GM18520 (cell line): ENCODE measurements around the gene TTC24.
"Not testable (repeated sequence)": the region's sequence is repeated elsewhere in the genome, so short reads cannot be mapped to it uniquely, and the experiment has no call there.

Source experiments
- ATAC-seq: cut with Tn5 transposase; IDR thresholded peaks from one replicate; pipeline ENCODE4 v1.9.1; 2021; ENCODE audit not compliant: unreplicated experiment

Gene TTC24

DNA sequence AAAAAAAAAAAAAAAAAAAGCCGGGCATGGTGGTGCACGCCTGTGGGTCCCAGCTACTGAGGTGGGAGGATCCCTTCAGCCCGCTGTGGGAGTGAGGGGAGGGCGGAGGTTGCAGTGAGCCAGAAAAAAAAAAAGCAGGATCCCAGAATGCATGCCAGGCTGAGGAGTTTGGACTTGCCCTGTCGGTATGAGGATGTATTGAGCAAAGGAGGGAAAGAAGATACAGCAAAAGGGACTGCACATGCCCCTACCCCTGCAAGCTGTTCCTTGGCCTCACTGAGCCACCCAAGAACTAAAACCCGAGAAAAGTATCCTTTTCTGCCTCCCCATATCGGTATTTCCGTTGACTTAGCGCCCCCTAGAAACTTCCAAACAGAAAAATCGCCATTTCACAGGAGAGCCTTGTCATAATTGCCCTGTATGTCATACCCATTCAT is 23.1 kb downstream of the TTC24 start:
- ATAC-seq, result no peak

DNA sequence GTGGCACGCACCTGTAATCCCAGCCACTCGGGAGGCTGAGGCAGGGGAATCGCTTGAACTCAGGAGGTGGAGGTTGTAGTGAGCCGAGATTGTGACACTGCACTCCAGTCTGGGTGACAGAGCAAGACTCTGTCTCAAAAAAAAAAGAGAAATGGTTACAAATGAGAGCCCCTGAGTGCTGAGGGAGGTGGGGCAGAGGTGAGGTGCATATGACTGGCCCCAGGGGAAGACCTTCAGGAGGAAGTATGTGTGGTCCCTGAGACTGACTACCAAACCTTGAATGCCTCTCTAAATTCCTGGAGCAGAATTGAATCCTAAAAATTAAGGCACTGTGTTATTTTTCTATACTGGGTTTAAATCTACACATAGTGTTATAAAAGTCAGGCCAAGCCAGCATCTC is 27.8 kb downstream of the TTC24 start:
- ATAC-seq, result not testable (repeated sequence)

DNA sequence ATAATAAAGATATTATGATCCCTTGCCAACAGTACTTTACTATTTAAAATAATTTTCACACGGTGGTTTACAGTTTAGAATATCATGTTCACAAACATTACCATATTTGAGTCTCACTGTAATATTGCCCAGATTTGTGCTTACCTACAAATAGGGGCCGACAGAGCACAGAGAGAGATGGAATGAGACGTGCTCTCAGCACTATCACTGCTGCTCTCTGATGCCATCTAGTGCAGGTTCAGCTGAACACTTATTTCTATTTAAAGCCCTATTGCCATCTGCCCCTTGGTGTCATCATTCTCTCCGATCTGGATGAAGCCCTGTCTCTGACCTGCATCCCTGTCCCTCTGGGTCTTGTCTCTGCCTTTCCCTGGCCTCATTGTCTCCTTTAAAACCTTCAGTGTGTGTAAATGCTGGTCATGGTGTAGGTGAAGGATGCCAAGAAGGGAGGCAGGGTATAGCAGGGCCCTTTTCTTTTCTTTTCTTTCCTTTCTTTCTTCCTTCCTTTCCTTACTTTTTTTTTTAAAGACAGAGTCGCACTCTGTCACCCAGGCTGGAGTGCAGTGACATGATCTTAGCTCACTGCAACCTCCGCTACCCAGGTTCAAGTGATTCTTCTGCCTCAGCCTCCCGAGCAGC is 28.6 kb downstream of the TTC24 start:
- no peak for ATAC-seq

DNA sequence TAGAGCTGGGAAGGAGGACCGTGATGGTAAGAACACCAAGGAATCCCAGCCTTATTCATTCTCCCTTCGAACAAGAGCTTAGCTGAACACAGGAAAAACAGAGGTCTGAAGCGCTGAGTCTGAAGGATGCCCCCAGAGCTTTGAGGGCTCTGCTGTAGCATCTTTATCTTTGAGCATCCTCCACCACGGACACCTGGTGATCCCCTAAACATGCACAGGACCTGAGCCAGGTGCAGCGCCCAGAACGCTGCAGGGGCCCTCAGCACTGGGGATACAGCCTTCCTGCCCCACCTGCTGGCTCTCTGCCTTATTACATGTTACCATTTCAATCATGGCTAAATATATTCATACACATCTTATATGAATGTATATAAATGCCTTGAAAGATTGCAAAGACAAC is 29.5 kb downstream of the TTC24 start:
- ATAC-seq, result no peak

DNA sequence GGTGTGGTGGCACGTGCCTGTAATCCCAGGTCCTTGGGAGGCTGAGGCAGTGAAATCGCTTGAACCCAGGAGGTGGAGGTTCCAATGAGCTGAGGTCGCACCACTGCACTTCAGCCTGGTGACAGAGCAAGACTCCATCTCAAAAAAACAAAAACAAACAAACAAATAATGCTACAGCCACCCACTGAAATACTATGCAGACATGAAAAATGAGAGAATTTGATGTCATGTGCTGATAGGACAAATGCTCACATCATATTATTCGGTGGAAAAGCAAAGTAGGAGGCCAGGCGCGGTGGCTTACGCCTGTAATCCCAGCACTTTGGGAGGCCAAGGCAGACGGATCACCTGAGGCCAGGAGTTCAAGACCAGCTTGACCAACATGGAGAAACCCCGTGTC is 30.5 kb downstream of the TTC24 start:
- ATAC-seq, result not testable (repeated sequence)

DNA sequence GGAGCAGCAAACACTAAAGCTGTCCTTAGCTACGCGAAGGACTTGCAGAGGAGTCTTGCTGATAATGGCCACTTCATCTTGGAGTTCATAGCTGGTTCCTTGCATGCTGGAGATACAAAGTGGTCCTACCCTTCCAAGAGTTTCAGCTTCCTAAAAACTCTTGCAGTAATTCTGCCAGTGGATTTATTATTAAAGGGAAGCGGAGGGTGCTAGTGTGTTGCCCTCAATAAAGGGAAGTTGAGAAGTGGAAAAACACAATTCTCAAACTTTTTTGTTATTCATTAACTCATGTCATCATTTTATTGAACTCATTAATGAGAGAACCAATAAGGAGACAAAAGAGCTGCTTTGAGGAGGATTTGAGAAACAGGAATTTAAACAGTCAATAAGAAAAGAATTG is 33.1 kb downstream of the TTC24 start:
- ATAC-seq, result no peak

DNA sequence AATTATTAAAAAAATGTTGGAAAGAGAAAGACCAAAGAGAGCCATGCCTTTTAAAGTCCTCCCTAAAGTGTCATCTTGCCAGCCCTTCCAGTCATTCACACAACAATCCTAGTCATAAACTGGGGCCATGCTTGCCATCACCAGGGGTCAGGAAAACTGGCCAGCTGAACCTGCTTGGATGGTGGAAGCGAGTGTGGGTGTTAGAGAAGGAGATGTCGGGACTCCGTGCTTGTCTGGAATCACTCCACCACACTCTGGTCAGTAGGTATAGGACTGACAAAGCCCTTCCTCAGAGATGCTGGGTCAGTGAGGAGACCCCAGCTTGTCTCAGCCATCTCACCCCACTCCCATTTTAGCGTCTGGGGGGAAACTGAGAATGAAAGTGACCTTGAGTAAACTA is 36.4 kb downstream of the TTC24 start:
- no peak for ATAC-seq

DNA sequence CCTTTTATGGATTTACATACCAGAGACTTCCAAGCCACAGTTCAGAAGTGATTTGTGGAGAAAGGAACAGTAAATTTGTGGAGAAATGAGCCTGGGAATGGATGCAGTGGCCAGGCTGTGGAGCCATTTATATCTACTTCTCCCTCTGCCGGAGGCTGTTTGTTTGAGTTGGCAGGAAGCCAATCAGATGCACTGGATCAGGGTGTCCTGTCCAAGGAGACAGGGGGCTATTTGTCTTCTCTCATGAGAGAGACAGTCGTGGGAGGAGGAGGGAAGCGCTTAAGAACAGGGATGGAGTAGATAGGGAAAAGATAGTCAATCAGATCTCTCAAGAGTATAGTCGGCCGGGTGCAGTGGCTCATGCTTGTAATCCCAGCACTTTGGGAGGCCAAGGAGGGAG is 36.9 kb downstream of the TTC24 start:
- ATAC-seq, result no peak

DNA sequence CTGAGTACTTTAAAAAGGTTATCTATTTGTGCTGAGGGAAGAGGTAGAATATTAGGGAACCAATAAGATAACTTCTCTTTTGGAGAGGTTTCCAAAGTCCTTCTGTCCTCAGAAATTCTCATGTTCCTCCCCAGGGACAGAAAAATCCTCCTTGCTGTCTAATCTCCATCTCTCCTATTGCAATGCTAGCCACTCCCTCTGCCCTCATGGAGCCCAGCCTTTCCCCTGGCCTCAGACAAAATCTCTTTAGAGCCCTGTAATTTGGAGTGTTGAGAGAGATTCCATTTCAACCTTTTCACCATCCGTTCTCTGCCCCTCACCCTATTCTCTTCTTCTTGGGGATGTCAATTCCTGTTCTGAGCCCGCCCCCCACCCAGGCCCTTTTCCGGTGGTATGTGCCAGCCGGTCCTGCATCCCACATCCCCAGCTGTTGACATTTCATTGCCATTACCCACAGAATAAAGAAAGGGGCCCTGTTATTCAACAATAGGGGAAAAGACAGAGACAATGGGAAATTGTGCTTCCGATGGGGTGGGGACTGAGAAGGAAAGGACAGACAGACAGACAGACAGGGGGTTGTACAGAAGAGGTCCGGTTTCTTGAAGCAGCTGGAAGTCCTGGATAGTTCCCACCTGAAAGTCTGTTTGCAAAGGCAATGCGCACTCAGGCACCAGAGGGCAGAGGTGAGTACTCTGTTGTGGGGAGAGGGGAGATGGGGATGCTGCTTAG is 39.5 kb downstream of the TTC24 start, which contains the start of gene HAPLN2:
HAPLN2 (plus strand) TSS at position 563 of the 729 bp plus-strand sequence. CDS start 4,076 bp downstream, outside the sequence.
- ATAC-seq, result no peak

DNA sequence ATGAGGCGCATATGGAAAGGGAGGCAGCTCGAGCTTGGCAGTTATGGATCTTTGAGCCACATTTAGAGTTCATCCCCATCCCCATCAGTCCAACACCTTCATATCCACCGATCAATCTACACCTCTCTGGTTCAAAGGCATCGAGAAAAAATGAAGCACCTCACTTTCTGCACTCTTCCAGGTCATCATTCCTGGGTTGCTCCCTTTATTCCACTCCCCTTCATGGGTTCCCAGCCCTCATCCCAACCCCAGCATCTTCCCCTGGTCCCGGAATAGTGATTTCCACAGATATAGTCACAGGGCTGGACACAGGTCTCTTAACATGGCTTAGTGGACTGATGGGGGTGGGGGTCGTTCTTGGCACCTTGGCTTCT is 40.0 kb downstream of the TTC24 start:
- ATAC-seq, result no peak

DNA sequence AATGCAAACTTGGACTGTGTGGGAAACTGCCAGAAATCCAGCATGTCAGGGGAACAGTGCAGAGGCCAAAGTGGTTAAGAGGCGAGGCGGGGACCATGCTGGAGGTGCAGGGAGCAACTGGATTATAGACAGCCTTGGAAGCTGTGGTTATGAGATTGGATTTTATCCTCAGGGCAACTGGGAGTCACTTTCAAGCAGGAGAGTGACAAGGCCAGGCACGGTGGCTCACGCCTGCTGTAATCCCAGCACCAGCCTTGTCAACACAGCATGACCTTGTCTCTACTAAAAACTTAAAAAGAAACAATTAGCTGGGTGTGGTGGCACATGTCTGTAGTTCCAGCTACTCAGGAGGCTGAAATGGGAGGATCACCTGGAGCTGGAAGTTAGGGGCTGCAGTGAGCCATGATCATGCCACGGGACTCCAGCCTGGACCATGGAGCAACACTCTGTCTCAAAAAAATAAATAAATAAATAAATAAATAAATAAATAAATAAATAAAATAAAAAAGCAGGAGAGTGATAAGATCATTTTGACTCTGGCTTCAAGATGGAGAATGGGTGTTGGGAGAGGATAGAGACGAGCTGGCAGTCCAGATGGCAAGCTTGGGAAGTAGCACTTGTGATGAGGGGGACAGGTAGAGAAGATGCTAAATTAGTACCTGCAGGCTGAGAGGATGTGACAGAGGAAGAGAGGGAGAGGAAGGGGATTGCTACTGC is 43.2 kb downstream of the TTC24 start:
- ATAC-seq, result no peak

DNA sequence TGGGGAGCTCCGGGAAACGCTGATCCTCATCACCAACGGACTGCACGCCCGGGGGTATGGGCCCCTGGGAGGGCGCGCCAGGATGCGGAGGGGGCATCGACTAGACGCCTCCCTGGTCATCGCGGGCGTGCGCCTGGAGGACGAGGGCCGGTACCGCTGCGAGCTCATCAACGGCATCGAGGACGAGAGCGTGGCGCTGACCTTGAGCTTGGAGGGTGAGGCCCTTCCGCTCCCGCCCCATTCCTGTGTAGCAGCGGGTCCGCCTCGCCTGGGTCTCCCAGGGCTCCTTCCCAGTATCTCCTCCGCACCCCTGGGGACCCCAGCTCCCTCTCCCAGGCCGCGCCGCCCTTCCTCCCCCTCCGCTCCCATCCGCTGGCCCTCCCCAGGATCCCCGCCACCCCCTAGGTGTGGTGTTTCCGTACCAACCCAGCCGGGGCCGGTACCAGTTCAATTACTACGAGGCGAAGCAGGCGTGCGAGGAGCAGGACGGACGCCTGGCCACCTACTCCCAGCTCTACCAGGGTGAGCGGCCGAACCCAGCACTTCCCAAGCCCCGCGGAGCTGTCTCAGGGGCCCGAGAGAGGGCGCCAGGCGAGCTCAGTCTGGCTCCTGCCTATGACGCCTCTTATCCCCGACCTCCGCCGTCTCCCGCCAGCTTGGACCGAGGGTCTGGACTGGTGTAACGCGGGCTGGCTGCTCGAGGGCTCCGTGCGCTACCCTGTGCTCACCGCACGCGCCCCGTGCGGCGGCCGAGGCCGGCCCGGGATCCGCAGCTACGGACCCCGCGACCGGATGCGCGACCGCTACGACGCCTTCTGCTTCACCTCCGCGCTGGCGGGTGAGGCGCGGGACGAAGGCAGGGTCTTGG is 44.7 kb downstream of the TTC24 start:
- no peak for ATAC-seq

DNA sequence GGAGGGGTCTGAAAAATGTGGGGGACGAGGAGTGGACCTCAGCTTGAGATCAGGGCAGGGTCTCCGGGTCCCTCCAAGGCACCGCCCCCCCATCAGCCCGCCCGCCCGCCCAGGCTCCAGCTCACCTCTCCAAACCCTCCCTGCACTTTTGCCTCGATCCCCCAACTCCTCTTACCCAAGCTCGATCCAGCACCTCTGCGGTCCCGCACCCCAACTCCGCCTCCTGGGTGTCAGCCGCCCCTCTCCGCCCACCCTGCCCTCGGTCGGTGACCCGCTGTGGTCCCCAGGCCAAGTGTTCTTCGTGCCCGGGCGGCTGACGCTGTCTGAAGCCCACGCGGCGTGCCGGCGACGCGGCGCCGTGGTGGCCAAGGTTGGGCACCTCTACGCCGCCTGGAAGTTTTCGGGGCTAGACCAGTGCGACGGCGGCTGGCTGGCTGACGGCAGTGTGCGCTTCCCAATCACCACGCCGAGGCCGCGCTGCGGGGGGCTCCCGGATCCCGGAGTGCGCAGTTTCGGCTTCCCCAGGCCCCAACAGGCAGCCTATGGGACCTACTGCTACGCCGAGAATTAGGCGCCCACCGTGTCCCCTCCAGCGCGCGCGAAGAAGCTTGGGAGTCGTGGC is 45.4 kb downstream of the TTC24 start:
- no peak for ATAC-seq

DNA sequence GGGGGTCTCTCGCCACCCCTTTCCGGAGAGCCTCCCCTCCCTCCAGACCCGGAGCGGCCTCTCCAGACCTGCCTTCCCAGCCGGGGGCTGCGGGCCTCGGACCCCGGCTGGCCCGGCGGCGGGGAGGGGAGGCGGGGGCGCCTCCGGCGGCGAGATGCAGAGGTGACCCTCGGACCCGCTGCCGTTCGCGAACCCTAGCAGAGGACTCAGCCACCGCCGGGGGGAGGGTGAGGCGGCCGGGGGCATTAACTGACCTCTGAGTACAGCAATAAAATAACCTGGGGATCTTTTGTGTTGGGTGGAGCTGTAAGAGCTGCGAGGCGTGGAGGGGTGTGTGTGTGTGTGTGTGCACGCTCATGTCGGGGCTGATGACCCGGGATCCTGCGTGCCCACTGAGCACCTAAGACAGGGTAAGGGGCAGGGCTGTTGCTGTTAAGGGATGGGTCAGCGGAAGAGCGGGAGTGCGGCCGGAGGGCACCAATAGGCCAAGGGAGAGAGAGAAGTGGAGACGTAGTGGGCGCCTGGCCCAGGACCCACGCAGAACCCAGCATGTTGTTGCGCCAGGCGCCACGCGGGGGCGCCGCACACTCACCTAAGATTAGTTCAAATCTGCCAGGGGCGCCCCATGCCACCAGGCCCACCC is 46.0 kb downstream of the TTC24 start:
- ATAC-seq, result no peak

DNA sequence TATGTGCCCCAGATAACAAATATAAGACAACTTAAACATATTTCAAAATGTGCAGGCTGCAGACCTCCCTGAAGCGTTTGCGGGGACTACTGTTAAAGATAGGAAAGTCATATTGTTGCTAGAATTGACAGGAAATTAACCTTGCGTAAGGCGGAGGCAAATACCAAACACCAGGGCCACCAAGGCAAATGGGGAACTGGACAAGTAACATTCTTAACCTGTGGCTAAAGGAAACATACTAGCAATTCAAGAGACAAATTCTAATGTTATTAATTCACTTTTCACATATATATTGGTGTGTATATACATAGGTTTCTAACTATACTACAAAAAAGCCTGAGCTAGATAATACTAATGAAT is 46.5 kb downstream of the TTC24 start:
- ATAC-seq, result no peak

DNA sequence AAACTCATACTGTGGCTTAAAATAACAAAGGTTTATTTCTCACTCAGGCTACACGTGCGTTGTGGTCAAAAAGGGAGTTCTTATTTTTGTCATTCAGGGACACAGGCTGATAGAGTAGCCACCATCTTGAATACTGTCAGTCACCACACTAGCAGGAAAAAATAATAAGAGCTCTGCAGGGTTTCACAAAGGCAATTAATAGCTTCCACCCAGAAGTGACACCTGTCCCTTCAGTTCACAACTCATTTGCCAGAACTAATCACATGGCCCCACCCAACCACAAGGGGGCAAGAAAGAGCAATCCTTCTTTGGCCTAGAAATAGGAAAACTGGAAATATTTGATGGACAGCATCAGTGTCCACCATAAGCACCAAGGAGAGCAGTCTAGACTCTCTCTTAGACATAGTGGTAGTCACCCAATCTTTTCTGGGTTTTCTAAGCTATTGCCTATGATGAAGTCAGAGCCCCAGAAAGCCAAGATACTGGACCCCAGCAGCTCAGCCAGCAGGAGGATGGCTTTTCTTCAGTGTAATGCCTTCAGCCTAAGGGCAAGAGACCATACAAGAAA is 47.9 kb downstream of the TTC24 start:
- no peak for ATAC-seq

DNA sequence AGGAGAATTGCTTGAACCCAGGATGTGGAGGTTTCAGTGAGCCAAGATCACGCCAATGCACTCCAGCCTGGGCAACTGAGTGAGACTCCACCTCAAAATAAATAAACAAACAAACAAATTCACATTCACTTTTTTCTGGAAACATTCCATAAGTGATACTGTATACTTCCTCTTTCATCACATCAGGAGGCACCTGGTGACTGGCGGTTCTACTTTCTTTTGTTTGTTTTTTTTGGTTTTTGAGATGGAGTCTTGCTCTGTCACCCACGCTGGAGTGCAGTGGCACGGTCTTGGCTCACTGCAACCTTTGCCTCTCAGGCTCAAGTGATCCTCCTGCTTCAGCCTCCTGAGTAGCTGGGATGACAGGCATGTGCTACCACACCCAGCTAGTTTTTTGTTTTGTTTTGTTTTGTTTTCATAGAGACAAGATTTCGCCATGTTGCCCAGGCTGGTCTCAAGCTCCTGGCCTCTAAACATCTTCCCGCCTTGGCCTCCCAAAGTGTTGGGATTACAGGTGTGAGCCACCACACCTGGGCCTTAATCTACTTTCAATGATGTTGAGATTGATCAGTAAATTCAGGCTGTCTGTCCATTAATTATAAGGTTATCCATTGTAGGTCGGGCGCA is 50.4 kb downstream of the TTC24 start:
- ATAC-seq, result no peak

DNA sequence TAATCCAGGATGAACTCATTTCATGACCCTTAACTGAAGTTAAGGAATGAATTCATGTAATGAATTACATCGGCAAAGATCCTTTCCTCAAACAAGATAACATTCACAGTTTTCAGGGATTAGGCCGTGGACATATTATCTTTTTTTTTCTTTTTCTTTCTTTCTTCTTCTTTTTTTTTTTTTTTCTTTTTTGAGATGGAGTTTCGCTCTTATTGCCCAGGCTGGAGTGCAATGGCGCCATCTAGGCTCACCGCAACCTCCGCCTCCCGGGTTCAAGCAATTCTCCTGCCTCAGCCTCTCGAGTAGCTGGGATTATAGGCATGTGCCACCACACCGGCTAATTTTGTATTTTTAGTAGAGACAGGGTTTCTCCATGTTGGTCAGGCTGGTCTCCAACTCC is 51.6 kb downstream of the TTC24 start:
- ATAC-seq, result not testable (repeated sequence)

DNA sequence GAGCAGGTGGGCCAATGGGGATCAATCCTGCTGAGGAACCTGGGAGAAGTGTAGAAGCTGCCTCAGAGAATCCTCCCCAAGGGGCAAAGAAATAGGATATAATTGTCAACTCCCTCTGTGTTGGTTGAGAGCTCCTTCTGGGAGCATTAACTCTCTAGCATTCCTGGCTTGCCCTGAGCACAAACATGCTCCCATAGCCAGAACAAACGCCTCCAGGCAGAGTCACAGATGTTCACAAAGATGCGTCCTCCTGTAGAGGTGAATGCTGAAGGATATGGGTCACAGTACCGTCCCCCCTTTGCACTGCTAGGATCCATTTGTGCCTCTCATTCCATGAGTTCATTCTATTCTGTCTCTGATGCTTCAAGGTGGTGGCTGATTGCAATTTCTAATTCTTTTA is 52.8 kb downstream of the TTC24 start:
- ATAC-seq, result no peak
